Measurements from ENCODE around the gene HCST. TPM values are rescaled to one million over a fixed set of nuclear protein-coding genes. Genes with fewer than 3 reads are reported as not detected.

HCST gene
- total and polyA plus RNA-seq, 2 of the 13 experiments (the other 11 are each of a cell fraction or from before 2014, with no cell fraction given): 0.24 to 1.2 TPM

DNA sequence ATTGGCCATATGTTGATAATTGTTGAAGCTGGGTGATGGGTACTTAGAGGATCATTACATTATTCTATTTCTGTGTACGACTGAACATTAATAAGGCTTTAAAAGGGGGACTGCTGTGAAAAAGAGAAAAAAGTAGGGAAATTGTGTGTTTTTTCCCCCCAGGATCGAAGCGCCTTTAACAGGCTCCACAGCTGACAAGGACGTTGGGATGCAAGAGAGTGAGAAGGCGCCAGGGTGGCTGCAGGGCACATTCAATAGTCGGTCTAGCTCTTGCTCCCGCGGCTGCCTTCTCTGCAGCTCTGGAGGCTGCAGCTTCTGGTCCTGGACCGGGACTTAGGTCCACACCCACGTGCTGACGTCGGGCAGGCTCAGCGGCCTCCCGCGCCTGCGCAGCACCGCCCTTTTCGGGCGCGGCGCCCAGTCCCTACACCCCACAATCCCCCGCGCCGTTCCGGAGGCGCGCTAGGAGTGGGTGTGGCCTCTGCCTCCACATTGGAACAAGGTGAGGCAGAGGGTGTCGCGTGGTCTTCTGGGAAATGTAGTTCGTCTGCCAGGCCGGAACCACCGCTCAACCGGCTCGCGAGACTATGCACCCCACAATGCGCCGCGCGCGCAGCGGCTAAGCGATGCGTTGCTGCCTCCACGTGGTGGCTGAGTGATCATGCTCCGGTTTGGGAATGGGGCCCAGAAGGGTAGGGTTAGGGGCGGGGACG, 29.0 kb downstream of the HCST start (continued):
- TF ChIP-seq TBL1XR1 (IDR thresholded peaks at IDR 0.05; ENCODE audit: borderline replicate concordance, low read length, partially characterized antibody): peak; percentile 49
- no peak for TF ChIP-seq TP53 (CRISPR knock-in tag; conservative IDR thresholded peaks at IDR 0.05)
- no peak for TF ChIP-seq ZNF441 (CRISPR knock-in tag; IDR thresholded peaks at IDR 0.05; ENCODE audit: borderline replicate concordance)
- TF ChIP-seq PRPF4 (IDR thresholded peaks at IDR 0.05; ENCODE audit: low read depth, low read length, poor library complexity, severe bottlenecking): no peak
- TF ChIP-seq SPEN (CRISPR knock-in tag; IDR thresholded peaks at IDR 0.05; ENCODE audit: low read depth): peak; percentile 98
- peak; percentile 25; the same call in 1 of the 2 replicates for TF ChIP-seq E2F2 (CRISPR knock-in tag; IDR thresholded peaks at IDR 0.05; ENCODE audit: borderline replicate concordance)
- peak; percentile 36; the same call in 1 of the 2 replicates for TF ChIP-seq ZNF225 (CRISPR knock-in tag; IDR thresholded peaks at IDR 0.05)
- no peak for TF ChIP-seq MTA3 (CRISPR knock-in tag; IDR thresholded peaks at IDR 0.05)
- TF ChIP-seq, protein P1, sequence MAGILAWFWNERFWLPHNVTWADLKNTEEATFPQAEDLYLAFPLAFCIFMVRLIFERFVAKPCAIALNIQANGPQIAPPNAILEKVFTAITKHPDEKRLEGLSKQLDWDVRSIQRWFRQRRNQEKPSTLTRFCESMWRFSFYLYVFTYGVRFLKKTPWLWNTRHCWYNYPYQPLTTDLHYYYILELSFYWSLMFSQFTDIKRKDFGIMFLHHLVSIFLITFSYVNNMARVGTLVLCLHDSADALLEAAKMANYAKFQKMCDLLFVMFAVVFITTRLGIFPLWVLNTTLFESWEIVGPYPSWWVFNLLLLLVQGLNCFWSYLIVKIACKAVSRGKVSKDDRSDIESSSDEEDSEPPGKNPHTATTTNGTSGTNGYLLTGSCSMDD (CRISPR knock-in tag; IDR thresholded peaks at IDR 0.05): no peak
- peak; percentile 81 for TF ChIP-seq GATA4 (IDR thresholded peaks at IDR 0.05; ENCODE audit: borderline replicate concordance, low read depth)
- no peak for TF ChIP-seq ZNF12 (CRISPR knock-in tag; IDR thresholded peaks at IDR 0.05)
- TF ChIP-seq ATF3 (CRISPR knock-in tag; IDR thresholded peaks at IDR 0.05): peak; percentile 3; the same call in 1 of the 2 replicates
- no peak for TF ChIP-seq NCOA1 (CRISPR knock-in tag; IDR thresholded peaks at IDR 0.05)
- TF ChIP-seq BRF2 (CRISPR knock-in tag; IDR thresholded peaks at IDR 0.05): no peak
- no peak for TF ChIP-seq MBNL3 (CRISPR knock-in tag; conservative IDR thresholded peaks at IDR 0.05)
- TF ChIP-seq TCF7L2 (IDR thresholded peaks at IDR 0.05; ENCODE audit: low read depth, low read length): no peak
- TF ChIP-seq PAWR (CRISPR knock-in tag; IDR thresholded peaks at IDR 0.05; ENCODE audit: borderline replicate concordance): no peak
- TF ChIP-seq ZFP82 (CRISPR knock-in tag; IDR thresholded peaks at IDR 0.05; ENCODE audit: borderline replicate concordance): no peak
- no peak for TF ChIP-seq TCF7 (IDR thresholded peaks at IDR 0.05; ENCODE audit: low read depth)
- TF ChIP-seq SMAD9 (CRISPR knock-in tag; IDR thresholded peaks at IDR 0.05): no peak
- no peak for TF ChIP-seq ONECUT2 (CRISPR knock-in tag; IDR thresholded peaks at IDR 0.05)
- TF ChIP-seq ZNF770 (CRISPR knock-in tag; IDR thresholded peaks at IDR 0.05): peak; percentile 63; the same call in 1 of the 2 replicates
- peak; percentile 79 for TF ChIP-seq SUZ12 (IDR thresholded peaks at IDR 0.05; ENCODE audit: low read depth, low read length)
- TF ChIP-seq ZBTB1 (CRISPR knock-in tag; IDR thresholded peaks at IDR 0.05; ENCODE audit: borderline replicate concordance): no peak
- TF ChIP-seq ZNF263 (CRISPR knock-in tag; IDR thresholded peaks at IDR 0.05): peak; percentile 51; the same call in 1 of the 2 replicates
- TF ChIP-seq PLRG1 (conservative IDR thresholded peaks at IDR 0.05): no peak
- TF ChIP-seq MAF1 (CRISPR knock-in tag; IDR thresholded peaks at IDR 0.05; ENCODE audit: borderline replicate concordance): no peak
